NB4 (cell line): Measurements from ENCODE around the gene EPAS1.

Experiments used
- MAX ChIP-seq: IDR thresholded peaks from 2 replicates; pipeline ENCODE4 v1.6.1; 2011; ENCODE audit warnings: low read depth, low read length
- MYC ChIP-seq: IDR thresholded peaks from 2 replicates; pipeline ENCODE4 v1.6.1; 2011; ENCODE audit warnings: low read depth, low read length
- POLR2A ChIP-seq: IDR thresholded peaks from 2 replicates; pipeline ENCODE4 v1.6.1; 2011; ENCODE audit warnings: mild to moderate bottlenecking; ENCODE audit not compliant: insufficient read length; ENCODE audit errors: extremely low read depth

DNA sequence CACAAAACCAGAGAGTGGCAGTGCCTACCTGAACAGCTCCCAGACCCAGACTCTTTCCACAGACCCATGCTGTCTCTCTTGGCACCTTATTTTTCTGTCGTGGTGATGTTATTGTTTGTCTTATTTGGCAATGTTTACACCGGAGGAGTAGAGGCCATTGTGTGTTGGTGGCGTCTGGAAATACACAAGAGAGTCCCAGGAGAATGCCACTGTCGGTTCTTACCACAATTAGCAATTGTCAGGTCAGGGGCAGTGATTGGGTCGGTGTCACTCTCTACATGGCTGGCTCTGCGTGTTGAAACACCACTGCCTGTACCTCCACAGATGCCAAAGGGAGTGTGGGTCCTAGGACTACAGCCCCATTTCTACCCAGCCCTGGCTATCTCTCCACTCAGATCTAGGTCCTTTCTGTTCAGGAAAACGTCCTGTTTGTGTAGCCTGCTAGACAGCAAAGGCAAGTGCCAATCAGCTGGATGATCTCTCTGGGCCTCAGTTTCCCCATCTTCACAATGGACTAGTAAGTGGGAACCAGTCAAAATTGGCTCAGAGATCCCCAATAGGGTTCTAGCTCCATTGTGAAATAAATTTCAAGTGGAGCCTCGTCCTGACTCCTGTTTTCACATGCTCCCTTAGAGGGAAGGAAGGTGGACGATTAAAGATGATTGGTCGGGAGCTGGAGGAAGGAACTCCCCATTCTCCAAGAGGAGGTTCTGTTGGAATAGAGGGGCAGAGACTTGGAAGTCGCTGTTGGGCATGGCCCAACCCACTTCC lies 17.0 kb downstream of the EPAS1 start:
- TF ChIP-seq MAX (no peak), MYC (no peak), POLR2A (no peak)
